Hepatocyte (in vitro differentiated cells): ENCODE results near the gene TMCC2.

Experiments used
- EZH2 ChIP-seq: fragments of 200-600 bp; sonication (generic); IDR thresholded peaks from 2 replicates; pipeline ENCODE4 v1.6.1; 2016; ENCODE audit warnings: antibody characterized with exemption, mild to moderate bottlenecking, borderline replicate concordance
- EZH2phosphoT487 ChIP-seq: fragments of 200-600 bp; sonication (generic); IDR thresholded peaks from one replicate; pipeline ENCODE4 v1.6.1; 2018; ENCODE audit warnings: antibody characterized with exemption, mild to moderate bottlenecking, low read depth, moderate library complexity; ENCODE audit not compliant: unreplicated experiment, severe bottlenecking
- TF ChIP-seq, protein P1 (sequence below): fragments of 200-600 bp; sonication (generic); IDR thresholded peaks from 2 replicates; pipeline ENCODE4 v1.5.1; 2016; ENCODE audit warnings: antibody characterized with exemption, mild to moderate bottlenecking; ENCODE audit not compliant: poor library complexity

GRCh38 chr1:205255941-205256780 is 28.4 kb downstream of the TMCC2 start:
- TF ChIP-seq EZH2 (no peak), EZH2phosphoT487 (no peak)
- TF ChIP-seq, protein P1, sequence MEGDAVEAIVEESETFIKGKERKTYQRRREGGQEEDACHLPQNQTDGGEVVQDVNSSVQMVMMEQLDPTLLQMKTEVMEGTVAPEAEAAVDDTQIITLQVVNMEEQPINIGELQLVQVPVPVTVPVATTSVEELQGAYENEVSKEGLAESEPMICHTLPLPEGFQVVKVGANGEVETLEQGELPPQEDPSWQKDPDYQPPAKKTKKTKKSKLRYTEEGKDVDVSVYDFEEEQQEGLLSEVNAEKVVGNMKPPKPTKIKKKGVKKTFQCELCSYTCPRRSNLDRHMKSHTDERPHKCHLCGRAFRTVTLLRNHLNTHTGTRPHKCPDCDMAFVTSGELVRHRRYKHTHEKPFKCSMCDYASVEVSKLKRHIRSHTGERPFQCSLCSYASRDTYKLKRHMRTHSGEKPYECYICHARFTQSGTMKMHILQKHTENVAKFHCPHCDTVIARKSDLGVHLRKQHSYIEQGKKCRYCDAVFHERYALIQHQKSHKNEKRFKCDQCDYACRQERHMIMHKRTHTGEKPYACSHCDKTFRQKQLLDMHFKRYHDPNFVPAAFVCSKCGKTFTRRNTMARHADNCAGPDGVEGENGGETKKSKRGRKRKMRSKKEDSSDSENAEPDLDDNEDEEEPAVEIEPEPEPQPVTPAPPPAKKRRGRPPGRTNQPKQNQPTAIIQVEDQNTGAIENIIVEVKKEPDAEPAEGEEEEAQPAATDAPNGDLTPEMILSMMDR: peak; percentile 92
